Endothelial cell of umbilical vein (primary cell): Measurements from ENCODE around the gene FBLN7. TPM values are rescaled to one million over a fixed set of nuclear protein-coding genes. Genes with fewer than 3 reads are reported as not detected.
A peak's percentile ranks its signal among the peaks of the same experiment; 100 is the strongest.

Source experiments
- BruUV-seq: library from RNA; stranded (reverse); fragments of 400-500 nt; replicated peaks from 2 replicates; lab custom pipeline; 2021; lab: Mats Ljungman, UMichigan
- CTCF ChIA-PET: fragments of 300-600, 350-600 bp; sonication (Branson Sonifier 250); formaldehyde crosslinking; loops from one replicate; lab custom pipeline; 2021; ENCODE audit warnings: antibody characterized with exemption, inconsistent platforms; lab: Charles Lee
- POLR2A ChIA-PET: fragments of 300-600, 350-600 bp; sonication (Branson Sonifier 250); formaldehyde crosslinking; loops from one replicate; lab custom pipeline; 2021; ENCODE audit warnings: antibody characterized with exemption, inconsistent platforms; lab: Charles Lee
- DNase-seq: peaks from one replicate; pipeline ENCODE4 v3.0.0-alpha.2; 2011; ENCODE audit warnings: low read depth, low spot score
- FAIRE-seq: peaks from 2 replicates; lab custom pipeline; 2011; peaks lifted over from hg19 to GRCh38; lab: Jason Lieb, UNC
- H2AFZ ChIP-seq: 2 replicates; pipeline ENCODE4 v1.6.0; 2012; ENCODE audit warnings: low read depth, low read length, control low read depth, inconsistent platforms
- H3K27ac ChIP-seq: 2 replicates; pipeline ENCODE4 v1.5.1; 2011; ENCODE audit warnings: low read depth, mild to moderate bottlenecking, control low read depth, low read length, moderate library complexity; ENCODE audit not compliant: insufficient read depth
- H3K27me3 ChIP-seq, 2 experiments: 2 replicates each; pipeline versions ENCODE4 v1.6.0 to v1.6.1; 2011; ENCODE audit warnings: low read length in 2 of 2, mixed read lengths in 1 of 2; ENCODE audit not compliant: control insufficient read depth in 2 of 2, insufficient read depth in 2 of 2
- H3K36me3 ChIP-seq, 2 experiments: 2 replicates in 1 of 2; 3 replicates in 1 of 2; pipeline ENCODE4 v1.5.1; 2011; ENCODE audit warnings: low read length in 2 of 2, mild to moderate bottlenecking in 1 of 2, moderate library complexity in 1 of 2; ENCODE audit not compliant: control insufficient read depth in 2 of 2, insufficient read depth in 2 of 2; ENCODE audit errors: extremely low read depth in 1 of 2
- H3K4me1 ChIP-seq: 3 replicates; pipeline ENCODE4 v1.5.1; 2011; ENCODE audit warnings: mild to moderate bottlenecking, low read length; ENCODE audit not compliant: control insufficient read depth, insufficient read depth; ENCODE audit errors: extremely low read depth
- H3K4me2 ChIP-seq: 2 replicates; pipeline ENCODE4 v1.6.1; 2011; ENCODE audit warnings: low read length, control low read depth, mixed read lengths; ENCODE audit not compliant: insufficient read depth
- H3K4me3 ChIP-seq, 3 experiments: fragments of 200-600 bp in 1 of 3; sonication (generic), shearing (Covaris generic) in 1 of 3; replicated peaks in 1 of 3; 2 replicates each; pipeline ENCODE4 v1.5.1; 2011 to 2016; ENCODE audit warnings: control low read depth in 3 of 3, low read length in 3 of 3, mild to moderate bottlenecking in 2 of 3, inconsistent platforms in 1 of 3, low read depth in 1 of 3, moderate library complexity in 1 of 3; ENCODE audit not compliant: insufficient read depth in 1 of 3
- H3K79me2 ChIP-seq: 2 replicates; pipeline ENCODE4 v1.6.0; 2012; ENCODE audit warnings: low read length, inconsistent platforms; ENCODE audit not compliant: control insufficient read depth, insufficient read depth
- H3K9ac ChIP-seq: replicated peaks from 2 replicates; pipeline ENCODE3; 2011; ENCODE audit warnings: low read length, control low read depth; ENCODE audit not compliant: insufficient read depth; ENCODE audit errors: extremely low read depth
- H3K9me1 ChIP-seq: replicated peaks from 3 replicates; pipeline ENCODE4 v1.6.0; 2011; ENCODE audit warnings: mild to moderate bottlenecking, low read length; ENCODE audit not compliant: control insufficient read depth, insufficient read depth; ENCODE audit errors: extremely low read depth
- H3K9me3 ChIP-seq: replicated peaks from 2 replicates; pipeline ENCODE4 v1.5.1; 2012; ENCODE audit warnings: low read length, inconsistent platforms; ENCODE audit not compliant: control insufficient read depth, insufficient read depth
- H4K20me1 ChIP-seq: replicated peaks from 2 replicates; pipeline ENCODE3; 2011; ENCODE audit warnings: mild to moderate bottlenecking, low read length; ENCODE audit not compliant: control insufficient read depth, insufficient read depth; ENCODE audit errors: extremely low read depth
- CTCF ChIP-seq, 2 donors: IDR thresholded peaks; 1 replicate in 1 of 2; 2 replicates in 1 of 2; pipeline ENCODE4 v1.5.1; 2011; ENCODE audit warnings: low read length in 2 of 2, mild to moderate bottlenecking in 2 of 2, moderate library complexity in 2 of 2, control low read depth in 1 of 2, inconsistent platforms in 1 of 2, low read depth in 1 of 2; ENCODE audit not compliant: insufficient read depth in 1 of 2; ENCODE audit errors: extremely low read depth in 1 of 2
- EZH2 ChIP-seq: IDR thresholded peaks from 2 replicates; pipeline ENCODE4 v1.6.1; 2012; ENCODE audit warnings: borderline replicate concordance, low read depth, mild to moderate bottlenecking, moderate library complexity, low read length, inconsistent platforms; ENCODE audit not compliant: severe bottlenecking
- FOS ChIP-seq: IDR thresholded peaks from 2 replicates; pipeline ENCODE4 v1.6.1; 2011; ENCODE audit warnings: mild to moderate bottlenecking, low read length, moderate library complexity, borderline replicate concordance; ENCODE audit not compliant: insufficient read depth
- GATA2 ChIP-seq: IDR thresholded peaks from 2 replicates; pipeline ENCODE4 v1.7.0; 2011; ENCODE audit warnings: low read depth, mild to moderate bottlenecking, moderate library complexity, mixed read lengths, low read length; ENCODE audit not compliant: insufficient read length, insufficient read depth
- JUN ChIP-seq: IDR thresholded peaks from 2 replicates; pipeline ENCODE4 v1.6.1; 2011; ENCODE audit warnings: borderline replicate concordance, low read depth; ENCODE audit not compliant: insufficient read length, insufficient read depth
- MYC ChIP-seq: IDR thresholded peaks from one replicate; pipeline ENCODE4 v1.6.1; 2011; ENCODE audit warnings: mild to moderate bottlenecking, low read depth, low read length
- POLR2A ChIP-seq: IDR thresholded peaks from 2 replicates; pipeline ENCODE4 v1.6.1; 2012; ENCODE audit warnings: low read depth, mild to moderate bottlenecking, control low read depth, low read length
- POLR2AphosphoS5 ChIP-seq: IDR thresholded peaks from 2 replicates; pipeline ENCODE4 v1.6.1; 2012; ENCODE audit warnings: low read depth, mild to moderate bottlenecking, control low read depth, low read length, moderate library complexity; ENCODE audit not compliant: insufficient read depth
- dilution Hi-C: fragments of 300-500 bp; cut with MboI; formaldehyde crosslinking; loops from one replicate; pipeline ENCODE4 v1.15.0; 2019; ENCODE audit warnings: low sequenced_read_pairs; ENCODE audit not compliant: extremely low pct_ligation_motif_present
- intact Hi-C: fragments of 100-400 bp; cut with micrococcal nuclease; formaldehyde crosslinking; loops from one replicate; pipeline ENCODE4 v1.10.0; 2022
- polyA plus RNA-seq, 4 experiments: library from polyadenylated mRNA; depleted of rRNA in 3 of 4; stranded (reverse) in 3 of 4; unstranded in 1 of 4; fragments of >200 nt; gene quantifications; 2 replicates each; pipeline versions ENCODE4 v1.2.1 to v1.2.3, GENCODE V29; 2011 to 2012; ENCODE audit warnings: missing spikeins in 1 of 4
- total RNA-seq: library from RNA; stranded (reverse); gene quantifications from 2 replicates; pipeline ENCODE4 v1.2.3, GENCODE V29; 2021
- TF ChIP-seq, protein P1 (sequence below): IDR thresholded peaks from 2 replicates; pipeline ENCODE4 v1.6.1; 2011; ENCODE audit not compliant: insufficient read depth, insufficient read length

The FBLN7 gene
- total and polyA plus RNA-seq, 2 donors (not counting 3 experiments of a cell fraction or from before 2014, with no cell fraction given), result 3.1 to 3.3 TPM

DNA sequence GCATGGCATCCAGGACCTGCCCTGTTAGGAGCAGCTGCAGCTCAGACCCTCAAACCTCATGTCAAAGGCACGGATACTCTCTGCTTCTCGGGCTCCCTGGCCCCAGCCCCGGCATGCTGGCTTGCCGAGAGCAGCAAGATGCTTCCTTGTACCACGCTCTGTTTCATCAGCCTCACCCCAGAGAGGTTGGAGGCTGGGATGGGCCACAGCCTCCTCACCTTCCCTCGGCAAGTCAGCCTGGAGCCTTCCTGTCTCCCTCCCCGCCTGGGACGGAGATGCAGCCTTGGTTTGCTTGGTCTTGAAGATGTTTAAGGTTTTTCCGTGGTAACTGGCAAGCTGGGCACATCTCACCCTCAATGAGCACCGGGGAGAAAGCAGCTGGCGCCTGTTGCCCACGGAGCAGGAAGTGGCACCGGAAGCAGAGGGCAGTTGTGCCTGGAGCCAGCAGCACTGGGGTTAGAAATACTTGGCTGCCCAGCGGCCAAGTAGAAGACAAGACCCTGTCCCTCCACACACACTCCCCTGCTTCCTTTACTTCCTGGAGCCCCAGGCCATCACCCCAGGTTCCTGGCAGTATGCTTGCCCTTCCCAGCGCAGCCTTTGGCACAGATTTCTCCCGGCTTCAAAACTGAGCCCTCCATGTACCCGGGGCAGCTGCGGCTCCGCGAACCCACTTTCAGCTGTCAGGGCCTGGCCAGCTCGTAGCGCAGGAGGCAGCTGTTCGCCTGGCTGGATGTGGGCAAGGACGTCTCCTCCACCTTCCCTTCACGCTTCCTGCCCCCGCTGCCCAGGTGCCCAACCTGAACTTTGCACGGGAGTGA, 17.4 kb downstream of the FBLN7 start:
- Histone ChIP-seq H3K79me2 (no peaks in the 10 kb centered on the region), H3K4me2 (peak overlapping the region; percentile 37), H3K9me1 (no peaks in the 10 kb centered on the region), H3K9ac (no peak overlapping the region), H3K4me1 (peaks cover 14% of the 10 kb centered on the region), H3K9me3 (no peaks in the 10 kb centered on the region), H2AFZ (peak overlapping the region; percentile 43), H3K27ac (peak overlapping the region; percentile 0), H3K4me3 (no peak overlapping the region), H3K27me3 (no peaks in the 10 kb centered on the region), H4K20me1 (no peaks in the 10 kb centered on the region), H3K36me3 (no peaks in the 10 kb centered on the region)
- ChIA-PET CTCF (interaction anchor here (0.7 to 1.6 kb wide), 3 partner anchors 10 to 104 kb away, joined by 3 to 5 read pairs (median 4); no protein-coding TSS in a partner anchor), POLR2A (no interaction called here)
- no peak for TF ChIP-seq CTCF (IDR thresholded peaks at IDR 0.05; ENCODE audit: extremely low read depth in 1 of 2, insufficient read depth in 1 of 2, low read depth in 1 of 2, low read length in 2 of 2)
- TF ChIP-seq, protein P1, sequence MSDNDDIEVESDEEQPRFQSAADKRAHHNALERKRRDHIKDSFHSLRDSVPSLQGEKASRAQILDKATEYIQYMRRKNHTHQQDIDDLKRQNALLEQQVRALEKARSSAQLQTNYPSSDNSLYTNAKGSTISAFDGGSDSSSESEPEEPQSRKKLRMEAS, result no peak
- TF ChIP-seq GATA2, result no peak
- no peak for TF ChIP-seq POLR2A
- TF ChIP-seq POLR2AphosphoS5, result no peak
- no peak for TF ChIP-seq FOS
- no peak for TF ChIP-seq MYC
- no peak for TF ChIP-seq JUN
- TF ChIP-seq EZH2, result no peak
- dilution Hi-C loops (no loop called here), intact Hi-C loops (no loop called here)
- DNase-seq (peak; percentile 33), FAIRE-seq (peak; percentile 86)
- BruUV-seq, result no TSS peak
